Stimulated activated effector memory CD8-positive, alpha-beta T cell treated with anti-CD3 and anti-CD28 coated beads, Interleukin-12 subunit alpha, Interleukin-12 subunit beta, amount 100 ng/mL, for 72 hours (primary cell): ENCODE data around the gene DFFA.

Source experiments
- ATAC-seq: fragments of 150-1000 bp; cut with Tn5 transposase; 2 replicates; pipeline ENCODE4 v1.10.0; 2021
- DNase-seq, 2 donors: peaks; one replicate each; pipeline ENCODE4 v3.0.0; 2021 to 2022; ENCODE audit warnings: low spot score in 2 of 2
- H3K27ac Mint-ChIP-seq: one replicate; pipeline ENCODE4 v1.8.0; 2022; ENCODE audit warnings: mild to moderate bottlenecking, mixed read lengths
- H3K36me3 Mint-ChIP-seq: one replicate; pipeline ENCODE4 v1.8.0; 2022; ENCODE audit warnings: mild to moderate bottlenecking, mixed read lengths
- H3K4me1 Mint-ChIP-seq: one replicate; pipeline ENCODE4 v1.8.0; 2022; ENCODE audit warnings: mixed read lengths
- H3K4me3 Mint-ChIP-seq: one replicate; pipeline ENCODE4 v1.8.0; 2022; ENCODE audit warnings: mild to moderate bottlenecking, mixed read lengths
- H3K9me3 Mint-ChIP-seq: one replicate; pipeline ENCODE4 v1.8.0; 2022; ENCODE audit warnings: mixed read lengths

Gene DFFA

DNA sequence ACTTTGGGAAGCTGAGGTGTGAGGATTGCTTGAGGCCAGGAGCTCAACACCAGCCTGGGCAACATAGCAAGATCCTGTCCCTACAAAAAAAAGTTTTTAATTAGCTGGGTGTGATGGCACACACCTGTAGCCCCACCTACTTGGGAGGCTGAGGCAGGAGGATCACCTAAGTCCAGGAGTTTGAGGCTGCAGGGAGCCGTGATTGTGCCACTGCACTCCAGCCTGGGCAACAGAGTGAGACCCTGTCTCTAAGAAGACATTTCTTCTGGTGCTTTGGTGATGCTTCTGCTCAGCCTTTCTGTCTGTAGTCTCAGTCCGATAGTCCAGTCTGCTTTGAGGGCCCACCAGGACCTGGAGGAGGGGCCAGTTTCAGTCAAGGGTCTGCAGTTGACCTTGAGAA, 65.1 kb downstream of the DFFA start:
- H3K4me3 Mint-ChIP-seq, result no peak overlapping the region
- ATAC-seq, result no peak
- DNase-seq, result no peak
- H3K36me3 Mint-ChIP-seq, result peaks cover 98% of the 10 kb centered on the region
- H3K27ac Mint-ChIP-seq, result no peak overlapping the region
- no peaks in the 10 kb centered on the region for H3K9me3 Mint-ChIP-seq
- H3K4me1 Mint-ChIP-seq, result peaks cover 6% of the 10 kb centered on the region
